ENCODE data around the gene INTS11. TPM values are rescaled to one million over a fixed set of nuclear protein-coding genes. Genes with fewer than 3 reads are reported as not detected.

The INTS11 gene
- total RNA-seq, 1 donor from 2014 or later: 84.8 TPM

DNA sequence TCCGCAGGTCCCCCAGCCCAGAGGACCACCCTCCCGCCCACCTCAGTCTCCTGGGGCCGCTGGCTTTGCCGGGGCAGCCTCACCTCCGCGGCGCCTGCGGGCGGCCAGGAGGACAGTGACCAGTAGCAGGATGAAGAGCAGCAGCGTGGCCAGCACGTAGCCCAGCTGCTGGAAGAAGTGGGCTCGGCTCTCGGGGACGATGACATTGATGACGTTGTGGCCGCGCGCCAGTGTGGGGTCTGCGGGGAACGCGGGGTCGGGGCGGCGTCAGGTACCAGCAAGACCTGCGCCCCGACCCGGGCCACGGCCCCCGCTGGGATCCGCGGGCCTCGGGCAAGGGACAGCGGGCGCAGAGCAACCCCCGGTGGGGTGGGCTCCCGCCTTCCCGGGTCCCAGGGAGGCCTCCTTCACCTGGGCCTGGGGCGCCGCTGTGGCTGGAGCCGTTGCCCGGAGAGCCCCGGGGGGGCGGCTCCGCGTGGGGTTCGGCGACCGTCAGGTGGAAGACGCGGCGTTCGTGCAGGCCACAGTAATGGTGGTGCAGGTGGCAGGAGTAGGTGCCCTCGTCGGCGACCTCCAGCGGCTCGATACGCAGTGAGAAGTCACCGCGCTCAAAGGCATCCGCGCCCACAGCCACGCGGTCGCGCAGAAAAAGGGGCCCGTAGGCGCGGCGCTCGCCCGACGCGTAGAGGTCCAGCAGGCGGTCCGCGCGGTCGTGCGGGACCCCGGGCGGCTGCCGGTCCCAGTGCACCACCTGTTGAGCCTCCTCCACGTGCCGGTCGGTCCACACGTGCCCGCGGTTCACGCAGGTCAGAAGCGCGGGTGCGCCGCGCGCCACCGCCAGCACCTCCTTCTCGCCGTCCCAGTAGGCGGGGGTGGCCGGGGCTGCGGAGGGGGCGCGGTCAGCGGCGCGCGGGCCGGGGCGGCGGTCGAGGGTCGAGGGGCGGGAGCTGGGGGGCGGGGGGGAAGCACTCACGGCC lies 30.1 kb upstream of the INTS11 start:
- H3K4me1 ChIP-seq (ENCODE audit: insufficient read depth, low read length): peaks cover 27% of the 10 kb centered on the region
- H4K20me1 ChIP-seq (ENCODE audit: insufficient read depth, low read length): peaks cover 48% of the 10 kb centered on the region
- no peak overlapping the region for H2AFZ ChIP-seq (ENCODE audit: low read depth, low read length)
- no peak for DNase-seq (ENCODE audit: low read depth)
- Mint-ChIP-seq H3K9me3 (ENCODE audit: unreplicated experiment) (no peaks in the 10 kb centered on the region), H3K4me1 (ENCODE audit: low read depth, unreplicated experiment) (peaks cover 17% of the 10 kb centered on the region), H3K36me3 (ENCODE audit: low read depth, unreplicated experiment) (peaks cover 6% of the 10 kb centered on the region), H3K27ac (ENCODE audit: unreplicated experiment) (no peak overlapping the region), H3K27me3 (ENCODE audit: low read depth, unreplicated experiment) (peaks cover 2% of the 10 kb centered on the region), H3K4me3 (ENCODE audit: unreplicated experiment) (peak overlapping the region; percentile 79)
- no peaks in the 10 kb centered on the region for H3K27me3 ChIP-seq (ENCODE audit: insufficient read depth, low read length)
- peak overlapping the region; percentile 22 for H3K4me2 ChIP-seq (ENCODE audit: low read length)
- H3K9ac ChIP-seq (ENCODE audit: low read length): no peak overlapping the region
- TF ChIP-seq EZH2 (IDR thresholded peaks at IDR 0.05; ENCODE audit: insufficient read depth, low read length) (no peak), CTCF (IDR thresholded peaks at IDR 0.05; ENCODE audit: insufficient read depth, low read depth, low read length) (no peak)
- H3K9me3 ChIP-seq (ENCODE audit: insufficient read depth, low read depth, low read length): no peaks in the 10 kb centered on the region
- H3K4me3 ChIP-seq (ENCODE audit: insufficient read depth, low read depth, low read length): no peak overlapping the region
- FAIRE-seq: no peak
- peaks cover 11% of the 10 kb centered on the region for H3K36me3 ChIP-seq (ENCODE audit: insufficient read depth, low read length)
- H3K79me2 ChIP-seq (ENCODE audit: insufficient read depth, low read length): peaks cover 51% of the 10 kb centered on the region
- no peak overlapping the region for H3K27ac ChIP-seq (ENCODE audit: low read depth, low read length)

- Histone ChIP-seq H2AFZ (ENCODE audit: low read depth, low read length) (no peak overlapping the region), H3K4me2 (ENCODE audit: low read length) (peak overlapping the region; percentile 22), H4K20me1 (ENCODE audit: insufficient read depth, low read length) (peaks cover 48% of the 10 kb centered on the region), H3K4me1 (ENCODE audit: insufficient read depth, low read length) (peaks cover 17% of the 10 kb centered on the region), H3K9ac (ENCODE audit: low read length) (no peak overlapping the region), H3K79me2 (ENCODE audit: insufficient read depth, low read length) (peaks cover 54% of the 10 kb centered on the region), H3K36me3 (ENCODE audit: insufficient read depth, low read length) (peaks cover 11% of the 10 kb centered on the region), H3K27me3 (ENCODE audit: insufficient read depth, low read length) (no peaks in the 10 kb centered on the region), H3K27ac (ENCODE audit: low read depth, low read length) (no peak overlapping the region), H3K4me3 (ENCODE audit: insufficient read depth, low read depth, low read length) (no peak overlapping the region), H3K9me3 (ENCODE audit: insufficient read depth, low read depth, low read length) (no peaks in the 10 kb centered on the region)
- peaks cover 10% of the 10 kb centered on the region for H3K4me1 Mint-ChIP-seq (ENCODE audit: low read depth, unreplicated experiment)
- no peaks in the 10 kb centered on the region for H3K9me3 Mint-ChIP-seq (ENCODE audit: unreplicated experiment)
- TF ChIP-seq EZH2 (IDR thresholded peaks at IDR 0.05; ENCODE audit: insufficient read depth, low read length) (no peak), CTCF (IDR thresholded peaks at IDR 0.05; ENCODE audit: insufficient read depth, low read depth, low read length) (no peak)
- no peak for DNase-seq (ENCODE audit: low read depth)
- FAIRE-seq: no peak
- H3K4me3 Mint-ChIP-seq (ENCODE audit: unreplicated experiment): no peak overlapping the region
- peaks cover 6% of the 10 kb centered on the region for H3K36me3 Mint-ChIP-seq (ENCODE audit: low read depth, unreplicated experiment)
- H3K27me3 Mint-ChIP-seq (ENCODE audit: low read depth, unreplicated experiment): peaks cover 2% of the 10 kb centered on the region
- H3K27ac Mint-ChIP-seq (ENCODE audit: unreplicated experiment): no peak overlapping the region
Observed at GRCh38 chr1:1353389-1354151, 29.1 kb upstream of the INTS11 start.

All from astrocyte (in vitro differentiated cells and primary cell).